ENCODE data around the gene DOCK8. TPM values are rescaled to one million over a fixed set of nuclear protein-coding genes. Genes with fewer than 3 reads are reported as not detected.

Gene DOCK8
- polyA plus RNA-seq, 1 donor (not counting 4 experiments of a cell fraction or from before 2014, with no cell fraction given) = 1.5 TPM

GRCh38 chr9:249025-249424 lies 34.4 kb downstream of the DOCK8 start:
- peaks cover 4% of the 10 kb centered on the region for H3K4me1 ChIP-seq (ENCODE audit: control insufficient read depth, extremely low read depth, insufficient read depth, low read length)
- dilution Hi-C loops (cut with MboI; ENCODE audit: extremely low pct_ligation_motif_present, low sequenced_read_pairs) = no loop called here
- H3K9me1 ChIP-seq (ENCODE audit: control insufficient read depth, extremely low read depth, insufficient read depth, low read length) = no peaks in the 10 kb centered on the region
- H3K79me2 ChIP-seq (ENCODE audit: control insufficient read depth, insufficient read depth, low read length) = no peaks in the 10 kb centered on the region
- no peak overlapping the region for H3K27ac ChIP-seq (ENCODE audit: control insufficient read depth, insufficient read depth, low read length)
- no peaks in the 10 kb centered on the region for H3K36me3 ChIP-seq (ENCODE audit: control insufficient read depth in 2 of 2, extremely low read depth in 1 of 2, insufficient read depth in 2 of 2, low read length in 2 of 2)
- FAIRE-seq (no peak), DNase-seq (ENCODE audit: low read depth, low spot score) (no peak)
- H4K20me1 ChIP-seq (ENCODE audit: control insufficient read depth, extremely low read depth, insufficient read depth, low read length) = no peaks in the 10 kb centered on the region
- no peak overlapping the region for H2AFZ ChIP-seq (ENCODE audit: control insufficient read depth, low read length)
- H3K9ac ChIP-seq (ENCODE audit: control insufficient read depth, extremely low read depth, insufficient read depth, low read length) = no peak overlapping the region
- TF ChIP-seq CTCF (optimal IDR thresholded peaks at IDR 0.05 in 1 of 3, IDR thresholded peaks at IDR 0.05 in 1 of 3, conservative IDR thresholded peaks at IDR 0.05 in 1 of 3; ENCODE audit: extremely low read depth in 1 of 3, insufficient read depth in 2 of 3, low read length in 3 of 3) (no peak), EZH2 (IDR thresholded peaks at IDR 0.05; ENCODE audit: low read length) (no peak)
- H3K9me3 ChIP-seq (ENCODE audit: control insufficient read depth, low read depth, low read length) = no peaks in the 10 kb centered on the region
- H3K4me3 ChIP-seq (ENCODE audit: control insufficient read depth in 2 of 3, extremely low read depth in 1 of 3, insufficient read depth in 2 of 3, low read depth in 1 of 3, low read length in 3 of 3) = no peak overlapping the region
- no peak overlapping the region for H3K4me2 ChIP-seq (ENCODE audit: control insufficient read depth, extremely low read depth, insufficient read depth, low read depth, low read length)
- no peaks in the 10 kb centered on the region for H3K27me3 ChIP-seq (ENCODE audit: control insufficient read depth, extremely low read depth, insufficient read depth, low read length)

GRCh38 chr9:250039-250438 lies 35.4 kb downstream of the DOCK8 start:
- H3K36me3 ChIP-seq (ENCODE audit: control insufficient read depth in 2 of 2, extremely low read depth in 1 of 2, insufficient read depth in 2 of 2, low read length in 2 of 2) = no peaks in the 10 kb centered on the region

More at GRCh38 chr9:250039-250438, 35.4 kb downstream of the DOCK8 start:
- Histone ChIP-seq H3K9ac (ENCODE audit: control insufficient read depth, extremely low read depth, insufficient read depth, low read length) (no peak overlapping the region), H3K9me3 (ENCODE audit: control insufficient read depth, low read depth, low read length) (no peaks in the 10 kb centered on the region), H3K4me1 (ENCODE audit: control insufficient read depth, extremely low read depth, insufficient read depth, low read length) (peaks cover 4% of the 10 kb centered on the region), H3K27ac (ENCODE audit: control insufficient read depth, insufficient read depth, low read length) (no peak overlapping the region), H2AFZ (ENCODE audit: control insufficient read depth, low read length) (no peak overlapping the region), H3K4me3 (ENCODE audit: control insufficient read depth in 2 of 3, extremely low read depth in 1 of 3, insufficient read depth in 2 of 3, low read depth in 1 of 3, low read length in 3 of 3) (no peak overlapping the region), H3K4me2 (ENCODE audit: control insufficient read depth, extremely low read depth, insufficient read depth, low read depth, low read length) (no peak overlapping the region), H3K9me1 (ENCODE audit: control insufficient read depth, extremely low read depth, insufficient read depth, low read length) (no peaks in the 10 kb centered on the region), H3K27me3 (ENCODE audit: control insufficient read depth, extremely low read depth, insufficient read depth, low read length) (no peaks in the 10 kb centered on the region), H3K79me2 (ENCODE audit: control insufficient read depth, insufficient read depth, low read length) (no peaks in the 10 kb centered on the region), H4K20me1 (ENCODE audit: control insufficient read depth, extremely low read depth, insufficient read depth, low read length) (no peaks in the 10 kb centered on the region)
- TF ChIP-seq EZH2 (IDR thresholded peaks at IDR 0.05; ENCODE audit: low read length) = no peak
- TF ChIP-seq CTCF (optimal IDR thresholded peaks at IDR 0.05 in 1 of 3, IDR thresholded peaks at IDR 0.05 in 1 of 3, conservative IDR thresholded peaks at IDR 0.05 in 1 of 3; ENCODE audit: extremely low read depth in 1 of 3, insufficient read depth in 2 of 3, low read length in 3 of 3) = no peak
- dilution Hi-C loops (cut with MboI; ENCODE audit: extremely low pct_ligation_motif_present, low sequenced_read_pairs) = no loop called here
- no peak for DNase-seq (ENCODE audit: low read depth, low spot score)
- no peak for FAIRE-seq
